A549 (cell line): Measurements from ENCODE around the gene GARIN3. TPM values are rescaled to one million over a fixed set of nuclear protein-coding genes. Genes with fewer than 3 reads are reported as not detected.

Source experiments
- ATAC-seq, 2 experiments: fragments of 200-7000 bp in 1 of 2; fragments of >200 bp in 1 of 2; cut with Nextera tagmentation in 1 of 2; cut with Tn5 transposase in 1 of 2; 3 replicates each; pipeline versions ENCODE4 v1.8.0 to v1.9.1; 2018 to 2020; ENCODE audit warnings: mild to moderate bottlenecking in 1 of 2, moderate library complexity in 1 of 2
- CTCF ChIA-PET: fragments of 300-600 bp; sonication (Branson Sonifier 250); formaldehyde crosslinking; extraction: SDS; loops from one replicate; lab custom pipeline; 2021; ENCODE audit warnings: antibody characterized with exemption, inconsistent platforms; lab: Yijun Ruan, JAX
- POLR2A ChIA-PET: fragments of 350-600 bp; formaldehyde crosslinking; extraction: SDS; loops from one replicate; lab custom pipeline; 2021; ENCODE audit warnings: antibody characterized with exemption, inconsistent platforms; lab: Yijun Ruan, JAX
- DNase-seq, 2 experiments: peaks; one replicate each; pipeline versions ENCODE4 v3.0.0 to v3.0.0-alpha.2; 2011 to 2016; ENCODE audit warnings: low read depth in 1 of 2, low spot score in 1 of 2
- FAIRE-seq: peaks from 2 replicates; lab custom pipeline; 2011; peaks lifted over from hg19 to GRCh38; lab: Jason Lieb, UNC
- H3K27ac ChIP-seq, 2 experiments: fragments of >200 bp; sonication (Bioruptor Twin); formaldehyde crosslinking; 3 replicates each; pipeline ENCODE4 v1.5.1; 2016 to 2017
- H3K4me1 ChIP-seq: fragments of >200 bp; sonication (Bioruptor Twin); formaldehyde crosslinking; 3 replicates; pipeline ENCODE4 v1.6.1; 2016
- H3K4me2 ChIP-seq: fragments of >200 bp; sonication (Bioruptor Twin); formaldehyde crosslinking; 3 replicates; pipeline ENCODE4 v1.6.1; 2016
- H3K4me3 ChIP-seq: fragments of >200 bp; sonication (Bioruptor Twin); formaldehyde crosslinking; 3 replicates; pipeline ENCODE4 v1.5.1; 2016
- H3K9me3 ChIP-seq: fragments of >200 bp; sonication (Bioruptor Twin); formaldehyde crosslinking; 3 replicates; pipeline ENCODE4 v1.6.1; 2016
- CBX2 ChIP-seq: fragments of 200-600 bp; sonication (generic); IDR thresholded peaks from 2 replicates; pipeline ENCODE4 v1.6.1; 2016; ENCODE audit warnings: low read depth, mild to moderate bottlenecking, borderline replicate concordance
- FOSB ChIP-seq: fragments of 250-450 bp; sonication (Bioruptor Pico); IDR thresholded peaks from 2 replicates; pipeline ENCODE4 v1.5.0; 2020; ENCODE audit warnings: mild to moderate bottlenecking, moderate library complexity
- HDAC2 ChIP-seq: fragments of 200-600 bp; sonication (generic); IDR thresholded peaks from 2 replicates; pipeline ENCODE4 v1.6.1; 2016
- HEYL ChIP-seq: fragments of 250-450 bp; sonication (Bioruptor Pico); IDR thresholded peaks from 2 replicates; pipeline ENCODE4 v1.8.0; 2021; ENCODE audit warnings: mild to moderate bottlenecking, moderate library complexity
- HOXA7 ChIP-seq: fragments of 250-450 bp; sonication (Bioruptor Pico); IDR thresholded peaks from 2 replicates; pipeline ENCODE4 v1.5.0; 2020; ENCODE audit warnings: mild to moderate bottlenecking, moderate library complexity
- KDM5A ChIP-seq: fragments of 200-600 bp; sonication (generic); IDR thresholded peaks from 2 replicates; pipeline ENCODE4 v1.6.1; 2016; ENCODE audit warnings: antibody characterized with exemption, mild to moderate bottlenecking
- MAFK ChIP-seq: fragments of 450-650 bp; IDR thresholded peaks from 2 replicates; pipeline ENCODE4 v1.6.1; 2014; ENCODE audit not compliant: partially characterized antibody
- NR3C1 ChIP-seq: fragments of >200 bp; sonication (Bioruptor Twin); formaldehyde crosslinking; IDR thresholded peaks from 3 replicates; pipeline ENCODE4 v1.6.1; 2017
- RAD21 ChIP-seq, 2 experiments: fragments of >200 bp in 1 of 2; sonication (Bioruptor Twin) in 1 of 2; formaldehyde crosslinking in 1 of 2; IDR thresholded peaks in 1 of 2; conservative IDR thresholded peaks in 1 of 2; 2 replicates in 1 of 2; 3 replicates in 1 of 2; pipeline ENCODE4 v1.6.1; 2012 to 2018; ENCODE audit warnings: inconsistent platforms in 1 of 2
- RFX5 ChIP-seq: fragments of 450-650 bp; IDR thresholded peaks from 2 replicates; pipeline ENCODE4 v1.7.1; 2014; ENCODE audit warnings: antibody characterized with exemption, mild to moderate bottlenecking, moderate library complexity
- RNF2 ChIP-seq: fragments of 200-600 bp; sonication (generic); IDR thresholded peaks from 2 replicates; pipeline ENCODE4 v1.6.1; 2016; ENCODE audit warnings: low read depth, mild to moderate bottlenecking, antibody characterized with exemption, moderate library complexity, borderline replicate concordance
- TP53 ChIP-seq: fragments of 250-450 bp; sonication (Bioruptor Pico); IDR thresholded peaks from 2 replicates; pipeline ENCODE4 v1.5.0; 2021; ENCODE audit warnings: mild to moderate bottlenecking, moderate library complexity
- ZFP36 ChIP-seq: fragments of 450-650 bp; IDR thresholded peaks from 2 replicates; pipeline ENCODE4 v1.6.1; 2014; ENCODE audit warnings: borderline replicate concordance; ENCODE audit not compliant: partially characterized antibody
- WGBS: methylation state at CpG from one replicate; pipeline ENCODE4 v1.1.6; 2017; ENCODE audit errors: missing lambda C conversion rate; 5-methylcytosine and 5-hydroxymethylcytosine counted together
- polyA plus RNA-seq, 4 experiments: library from polyadenylated mRNA; depleted of rRNA in 3 of 4; stranded (reverse); fragments of >200 nt; fragmentation: RNase III in 1 of 4; extraction: RNeasy Plus Mini Kit Qiagen cat#74134 plus additional on column Dnase treatment in 1 of 4; gene quantifications; 2 replicates in 3 of 4; 3 replicates in 1 of 4; pipeline ENCODE4 v1.2.3, GENCODE V29; 2011 to 2017
- TF ChIP-seq, protein P1 (sequence below): fragments of 250-450 bp; sonication (Bioruptor Pico); IDR thresholded peaks from 2 replicates; pipeline ENCODE4 v1.5.0; 2021; ENCODE audit warnings: mild to moderate bottlenecking, moderate library complexity, borderline replicate concordance
- TF ChIP-seq, protein P2 (sequence below): IDR thresholded peaks from 2 replicates; pipeline ENCODE4 v1.6.1; 2012
- TF ChIP-seq, protein P3 (sequence below): fragments of >200 bp; sonication (Bioruptor Twin); formaldehyde crosslinking; IDR thresholded peaks from 3 replicates; pipeline ENCODE4 v1.6.1; 2016
- TF ChIP-seq, protein P4 (sequence below): fragments of 150-350 bp; IDR thresholded peaks from 2 replicates; pipeline ENCODE4 v1.6.1; 2014; ENCODE audit warnings: low read depth, mild to moderate bottlenecking, low read length

The GARIN3 gene
- polyA plus RNA-seq, 2 of the 4 experiments (the other 2 are of a cell fraction) = not detected

DNA sequence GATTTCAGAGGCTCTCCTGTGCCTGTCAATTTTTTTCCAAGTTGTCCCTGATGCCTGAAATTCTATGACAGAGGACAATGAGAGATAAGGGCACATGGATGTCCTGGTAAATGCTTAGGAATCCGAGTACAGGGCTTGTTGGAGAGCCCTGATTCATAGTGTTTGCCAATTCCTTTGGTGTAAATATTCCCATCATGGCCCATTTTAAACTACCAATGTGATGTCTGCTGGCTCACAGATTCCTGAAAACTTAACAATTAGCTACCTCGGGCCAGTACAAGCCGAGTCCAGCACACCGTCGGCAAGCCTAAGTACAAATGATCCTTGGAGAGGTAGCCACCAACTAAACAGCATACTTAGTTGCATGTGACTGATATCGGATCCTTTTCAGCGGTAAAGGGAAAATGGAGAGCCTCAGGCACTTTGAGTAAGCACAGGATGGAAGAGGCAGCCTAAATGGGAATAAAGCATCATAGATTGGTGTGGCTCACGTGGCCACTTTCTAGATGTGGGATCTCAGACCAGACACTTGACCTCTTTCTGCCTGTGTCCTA, 18.1 kb upstream of the GARIN3 start (continued):
- TF ChIP-seq, protein P1, sequence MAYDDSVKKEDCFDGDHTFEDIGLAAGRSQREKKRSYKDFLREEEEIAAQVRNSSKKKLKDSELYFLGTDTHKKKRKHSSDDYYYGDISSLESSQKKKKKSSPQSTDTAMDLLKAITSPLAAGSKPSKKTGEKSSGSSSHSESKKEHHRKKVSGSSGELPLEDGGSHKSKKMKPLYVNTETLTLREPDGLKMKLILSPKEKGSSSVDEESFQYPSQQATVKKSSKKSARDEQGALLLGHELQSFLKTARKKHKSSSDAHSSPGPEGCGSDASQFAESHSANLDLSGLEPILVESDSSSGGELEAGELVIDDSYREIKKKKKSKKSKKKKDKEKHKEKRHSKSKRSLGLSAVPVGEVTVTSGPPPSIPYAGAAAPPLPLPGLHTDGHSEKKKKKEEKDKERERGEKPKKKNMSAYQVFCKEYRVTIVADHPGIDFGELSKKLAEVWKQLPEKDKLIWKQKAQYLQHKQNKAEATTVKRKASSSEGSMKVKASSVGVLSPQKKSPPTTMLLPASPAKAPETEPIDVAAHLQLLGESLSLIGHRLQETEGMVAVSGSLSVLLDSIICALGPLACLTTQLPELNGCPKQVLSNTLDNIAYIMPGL (CRISPR knock-in tag) = no peak
- TF ChIP-seq, protein P2, sequence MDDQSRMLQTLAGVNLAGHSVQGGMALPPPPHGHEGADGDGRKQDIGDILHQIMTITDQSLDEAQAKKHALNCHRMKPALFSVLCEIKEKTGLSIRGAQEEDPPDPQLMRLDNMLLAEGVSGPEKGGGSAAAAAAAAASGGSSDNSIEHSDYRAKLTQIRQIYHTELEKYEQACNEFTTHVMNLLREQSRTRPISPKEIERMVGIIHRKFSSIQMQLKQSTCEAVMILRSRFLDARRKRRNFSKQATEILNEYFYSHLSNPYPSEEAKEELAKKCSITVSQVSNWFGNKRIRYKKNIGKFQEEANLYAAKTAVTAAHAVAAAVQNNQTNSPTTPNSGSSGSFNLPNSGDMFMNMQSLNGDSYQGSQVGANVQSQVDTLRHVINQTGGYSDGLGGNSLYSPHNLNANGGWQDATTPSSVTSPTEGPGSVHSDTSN = no peak

DNA sequence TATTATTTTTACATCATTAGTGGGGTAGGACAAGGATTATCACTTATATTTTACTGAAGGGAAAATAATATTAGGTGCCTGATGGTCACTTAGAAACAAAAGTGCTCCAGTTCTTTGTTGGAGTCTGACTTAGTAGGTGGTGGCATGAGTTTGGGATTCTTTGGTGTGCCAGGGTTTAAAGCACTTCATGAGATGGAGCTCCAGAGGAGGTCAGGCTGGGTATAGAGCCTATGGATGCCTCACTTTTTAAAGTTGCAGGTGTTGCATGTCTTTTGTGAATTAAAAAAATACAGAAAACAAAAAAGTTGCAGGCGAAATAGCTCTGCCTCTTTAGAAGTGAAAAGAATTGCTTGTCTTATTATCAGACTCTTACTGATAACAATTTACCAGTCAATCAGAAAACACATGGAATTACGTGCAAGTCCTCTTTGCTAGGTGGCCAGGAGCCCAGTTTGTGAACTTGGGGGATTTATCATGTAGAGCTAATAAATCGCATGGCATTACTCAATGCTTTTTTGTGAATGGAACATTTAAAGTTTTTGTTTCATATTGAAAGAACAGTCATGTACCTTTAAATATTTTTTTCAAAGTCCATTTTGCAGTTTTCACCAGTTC, 16.2 kb upstream of the GARIN3 start:
- DNase-seq (no peak), ATAC-seq (no peak), FAIRE-seq (no peak)
- Histone ChIP-seq H3K9me3 (peaks cover 4% of the 10 kb centered on the region; the same call in 1 of the 3 replicates), H3K4me3 (no peak overlapping the region), H3K4me2 (no peak overlapping the region)
- no peak for TF ChIP-seq FOSB (CRISPR knock-in tag)
- no peak for TF ChIP-seq CBX2
- no peak for TF ChIP-seq TP53
- no peak for TF ChIP-seq HEYL (CRISPR knock-in tag)
- TF ChIP-seq HDAC2 = no peak
- no peak for TF ChIP-seq KDM5A
- TF ChIP-seq, protein P3, sequence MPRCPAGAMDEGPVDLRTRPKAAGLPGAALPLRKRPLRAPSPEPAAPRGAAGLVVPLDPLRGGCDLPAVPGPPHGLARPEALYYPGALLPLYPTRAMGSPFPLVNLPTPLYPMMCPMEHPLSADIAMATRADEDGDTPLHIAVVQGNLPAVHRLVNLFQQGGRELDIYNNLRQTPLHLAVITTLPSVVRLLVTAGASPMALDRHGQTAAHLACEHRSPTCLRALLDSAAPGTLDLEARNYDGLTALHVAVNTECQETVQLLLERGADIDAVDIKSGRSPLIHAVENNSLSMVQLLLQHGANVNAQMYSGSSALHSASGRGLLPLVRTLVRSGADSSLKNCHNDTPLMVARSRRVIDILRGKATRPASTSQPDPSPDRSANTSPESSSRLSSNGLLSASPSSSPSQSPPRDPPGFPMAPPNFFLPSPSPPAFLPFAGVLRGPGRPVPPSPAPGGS = no peak
- TF ChIP-seq RNF2 = no peak
- TF ChIP-seq RAD21 (conservative IDR thresholded peaks at IDR 0.05 in 1 of 2, IDR thresholded peaks at IDR 0.05 in 1 of 2) = no peak
- TF ChIP-seq, protein P4, sequence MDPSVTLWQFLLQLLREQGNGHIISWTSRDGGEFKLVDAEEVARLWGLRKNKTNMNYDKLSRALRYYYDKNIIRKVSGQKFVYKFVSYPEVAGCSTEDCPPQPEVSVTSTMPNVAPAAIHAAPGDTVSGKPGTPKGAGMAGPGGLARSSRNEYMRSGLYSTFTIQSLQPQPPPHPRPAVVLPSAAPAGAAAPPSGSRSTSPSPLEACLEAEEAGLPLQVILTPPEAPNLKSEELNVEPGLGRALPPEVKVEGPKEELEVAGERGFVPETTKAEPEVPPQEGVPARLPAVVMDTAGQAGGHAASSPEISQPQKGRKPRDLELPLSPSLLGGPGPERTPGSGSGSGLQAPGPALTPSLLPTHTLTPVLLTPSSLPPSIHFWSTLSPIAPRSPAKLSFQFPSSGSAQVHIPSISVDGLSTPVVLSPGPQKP = no peak
- no peak for TF ChIP-seq NR3C1
- no peak for TF ChIP-seq RFX5
- TF ChIP-seq ZFP36 = no peak
- no peak for TF ChIP-seq MAFK
- no peak for TF ChIP-seq HOXA7
- TF ChIP-seq, all 56 proteins: peak for 0
- ChIA-PET CTCF (no interaction called here), POLR2A (interaction anchor here (0.6 kb wide), 1 partner anchor 28 kb away, joined by 4 read pairs; no protein-coding TSS in a partner anchor)
- H3K27ac ChIP-seq = no peak overlapping the region
- 36% methylated on average over 3 of the region's 3 CpGs for WGBS
- no peaks in the 10 kb centered on the region for H3K4me1 ChIP-seq
